Measurements from ENCODE around the gene VIPR2.
"Not testable (repeated sequence)": the region's sequence is repeated elsewhere in the genome, so short reads cannot be mapped to it uniquely, and the experiment has no call there.

VIPR2 gene

DNA sequence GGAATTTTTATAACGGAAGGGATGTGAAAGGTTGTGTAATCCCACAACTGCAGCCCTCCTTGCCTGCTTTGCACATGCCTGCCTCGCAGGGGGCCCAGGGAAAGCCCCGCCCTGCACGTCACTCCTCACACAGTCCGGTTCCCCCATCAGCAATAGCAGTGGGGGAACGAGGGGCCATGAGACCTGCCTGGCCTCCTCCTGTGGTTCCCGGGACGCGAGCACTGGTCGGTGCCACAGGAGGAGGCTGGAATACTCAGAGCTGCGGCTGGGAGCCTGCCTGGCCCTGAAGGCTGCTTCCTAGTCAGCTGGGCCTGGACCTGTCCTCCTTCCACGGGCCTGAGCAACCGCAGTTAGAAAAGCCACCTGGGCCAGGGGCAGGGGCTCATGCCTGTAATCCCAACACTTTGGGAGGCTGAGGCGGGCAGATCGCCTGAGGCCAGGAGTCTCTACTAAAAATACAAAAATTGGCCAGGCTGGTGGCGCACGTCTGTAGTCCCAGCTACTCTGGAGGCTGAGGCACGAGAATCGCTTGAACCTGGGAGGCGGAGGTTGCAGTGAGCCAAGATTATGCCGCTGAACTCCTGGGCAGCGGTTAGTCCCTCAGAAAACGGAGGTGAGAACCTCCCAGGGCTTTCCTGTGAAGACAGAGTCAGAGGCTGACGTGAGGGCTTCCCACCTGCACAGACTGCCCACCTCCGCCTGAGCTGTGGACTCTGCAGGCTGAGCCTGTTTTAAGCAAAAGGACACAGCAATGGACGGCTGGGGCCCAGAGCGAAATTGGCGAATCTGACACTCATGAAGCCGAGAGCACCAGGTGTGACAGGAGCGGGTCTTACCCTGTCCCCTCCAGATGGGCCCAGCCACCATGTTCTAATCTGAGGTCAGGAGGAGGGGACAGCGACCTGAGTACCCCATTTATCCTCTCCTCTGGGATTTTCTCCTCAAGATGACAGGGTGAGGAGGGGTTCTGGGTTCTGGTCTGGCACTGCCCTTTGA, 52.9 kb downstream of the VIPR2 start:
- DNase-seq (ENCODE audit: low spot score) = no peak

DNA sequence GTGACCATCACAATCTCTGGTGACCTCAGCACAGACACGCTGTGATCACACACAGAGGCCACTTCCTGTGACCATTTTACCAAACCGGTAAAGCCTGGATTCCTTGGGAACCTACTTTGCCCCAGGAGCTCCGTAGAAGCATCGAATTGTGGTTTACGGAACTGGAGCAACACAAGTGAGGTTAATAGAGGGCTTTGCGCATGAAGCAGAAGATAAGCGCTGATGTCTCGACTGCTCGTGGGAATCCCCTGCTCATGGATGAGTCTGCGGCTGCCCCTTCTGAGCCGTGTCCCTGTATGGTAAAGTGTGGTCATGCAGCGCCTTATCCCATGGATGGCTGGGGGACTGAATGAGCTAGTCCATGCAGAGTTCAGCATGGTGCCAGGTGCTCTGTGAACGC, 53.6 kb downstream of the VIPR2 start:
- DNase-seq (ENCODE audit: low spot score) = no peak

DNA sequence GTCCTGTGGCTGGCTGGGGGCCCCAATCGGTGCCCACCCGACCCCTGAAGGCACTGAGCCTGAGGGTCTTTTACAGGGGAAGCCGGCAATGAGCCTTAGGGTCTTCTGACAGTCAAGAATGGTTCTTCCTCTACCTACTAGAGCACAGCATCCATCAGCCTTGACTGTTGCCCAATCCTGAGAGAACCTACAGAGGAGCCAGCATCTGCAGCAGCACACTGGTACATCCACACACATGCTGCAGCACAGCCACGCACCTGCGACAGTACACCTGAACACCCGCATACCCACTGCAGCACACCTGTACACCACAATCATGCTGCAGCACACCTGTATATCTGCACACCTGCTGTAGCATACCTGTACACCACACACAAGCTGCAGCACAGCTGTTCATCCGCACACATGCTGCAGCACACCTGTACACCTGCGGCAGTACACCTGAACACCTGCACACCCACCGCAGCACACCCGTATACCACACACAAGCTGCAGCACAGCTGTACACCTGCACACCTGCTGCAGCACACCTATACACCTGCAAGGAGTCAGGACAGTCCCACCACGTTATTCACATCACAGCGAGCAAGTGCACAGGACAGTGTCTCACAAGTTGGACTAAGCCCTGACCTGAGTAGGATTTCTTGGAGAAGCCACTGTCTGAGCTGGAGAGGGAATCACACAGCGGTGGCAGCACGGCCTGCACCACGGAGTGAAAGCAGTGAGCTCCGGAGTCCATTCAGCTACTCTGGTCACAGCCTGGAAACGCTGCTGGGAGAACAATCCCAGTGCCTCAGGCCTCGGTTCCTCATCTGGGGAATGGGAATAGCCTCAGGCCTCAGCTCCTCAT, 56.4 kb downstream of the VIPR2 start:
- DNase-seq (ENCODE audit: low spot score) = no peak

DNA sequence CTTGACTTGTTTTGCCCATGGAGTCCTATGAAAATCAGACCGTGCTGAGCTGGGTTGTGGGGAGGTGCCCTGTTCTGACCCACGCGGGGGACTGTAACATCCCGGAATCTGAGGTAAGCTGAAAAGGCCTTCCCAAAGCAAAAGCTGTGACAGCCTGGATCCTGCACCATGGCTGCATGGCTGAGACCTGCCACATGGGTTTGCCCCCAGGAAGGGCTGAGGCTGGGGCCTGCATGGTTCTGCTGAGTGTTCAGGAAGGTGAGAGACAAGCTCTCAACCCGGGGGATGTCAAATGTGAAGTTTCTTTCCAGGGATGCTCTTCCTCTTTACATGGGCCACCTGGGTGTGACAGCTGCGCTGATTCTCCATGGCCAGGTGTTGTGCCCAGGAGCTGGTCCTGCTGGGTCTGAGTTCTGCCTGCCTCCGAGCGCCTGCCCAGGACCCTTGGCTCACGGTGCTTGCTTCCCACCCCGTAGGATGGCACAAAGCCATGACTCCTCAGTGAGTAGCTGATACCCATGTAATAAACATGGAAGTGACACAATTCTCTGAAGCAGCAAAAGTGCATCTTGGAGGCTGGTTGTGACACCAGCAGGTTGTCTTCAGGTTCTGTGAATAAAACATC, 58.3 kb downstream of the VIPR2 start:
- DNase-seq (ENCODE audit: low spot score) = no peak

DNA sequence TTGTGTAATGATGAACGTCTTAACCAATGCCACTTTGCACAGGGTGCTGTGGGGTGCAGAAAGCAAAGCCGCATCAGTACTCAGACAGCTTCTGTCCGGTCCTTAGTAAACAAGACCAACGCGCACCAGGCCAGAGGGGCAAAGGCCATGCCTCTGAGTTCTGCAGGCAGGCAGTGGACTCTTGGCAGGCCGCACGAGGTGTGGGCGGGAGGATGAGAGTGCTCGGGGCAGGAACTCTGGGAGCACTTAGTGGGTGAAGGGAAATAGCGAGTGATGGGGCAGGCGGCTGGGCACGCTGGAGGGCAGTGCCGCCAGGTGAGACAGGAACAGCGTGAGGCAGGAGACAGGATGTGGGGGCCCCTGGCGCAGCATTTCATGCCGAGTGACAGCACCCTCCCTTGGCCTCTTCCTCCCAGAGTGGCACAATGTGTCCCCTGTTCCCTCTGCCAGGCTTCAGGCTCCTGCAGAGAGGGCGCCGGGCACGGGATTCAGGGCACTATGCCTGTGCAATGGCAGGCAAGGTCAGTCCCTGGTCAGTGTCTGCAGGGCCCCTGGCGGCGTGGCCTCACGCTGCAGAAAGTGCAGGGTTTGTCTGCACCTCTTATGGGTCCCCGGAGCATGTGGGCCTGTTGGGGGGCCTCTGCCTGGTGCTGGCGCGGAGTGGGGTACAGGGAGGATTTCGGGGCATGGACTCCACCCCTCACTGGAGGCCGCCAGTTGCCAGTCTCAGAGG, 60.4 kb downstream of the VIPR2 start:
- DNase-seq (ENCODE audit: low spot score) = no peak

DNA sequence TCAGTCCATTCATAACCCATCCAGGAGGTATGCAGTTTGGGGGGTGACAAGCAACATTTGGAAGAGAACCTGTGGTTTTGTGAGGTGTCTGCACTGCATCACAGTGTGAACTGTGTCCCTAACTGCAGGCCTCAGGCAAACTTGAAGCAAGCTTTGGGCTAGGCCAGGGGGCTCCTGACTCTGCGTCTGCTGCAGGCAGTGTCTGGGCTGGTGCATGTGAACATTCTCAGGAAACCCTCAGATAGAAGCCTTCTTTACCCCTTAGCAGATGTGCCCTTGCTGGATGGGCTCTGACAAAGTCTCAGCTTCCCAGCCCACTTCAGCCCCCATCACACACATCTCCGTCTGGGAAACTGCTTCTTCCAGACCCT, 61.0 kb downstream of the VIPR2 start:
- no peak for DNase-seq (ENCODE audit: low spot score)

DNA sequence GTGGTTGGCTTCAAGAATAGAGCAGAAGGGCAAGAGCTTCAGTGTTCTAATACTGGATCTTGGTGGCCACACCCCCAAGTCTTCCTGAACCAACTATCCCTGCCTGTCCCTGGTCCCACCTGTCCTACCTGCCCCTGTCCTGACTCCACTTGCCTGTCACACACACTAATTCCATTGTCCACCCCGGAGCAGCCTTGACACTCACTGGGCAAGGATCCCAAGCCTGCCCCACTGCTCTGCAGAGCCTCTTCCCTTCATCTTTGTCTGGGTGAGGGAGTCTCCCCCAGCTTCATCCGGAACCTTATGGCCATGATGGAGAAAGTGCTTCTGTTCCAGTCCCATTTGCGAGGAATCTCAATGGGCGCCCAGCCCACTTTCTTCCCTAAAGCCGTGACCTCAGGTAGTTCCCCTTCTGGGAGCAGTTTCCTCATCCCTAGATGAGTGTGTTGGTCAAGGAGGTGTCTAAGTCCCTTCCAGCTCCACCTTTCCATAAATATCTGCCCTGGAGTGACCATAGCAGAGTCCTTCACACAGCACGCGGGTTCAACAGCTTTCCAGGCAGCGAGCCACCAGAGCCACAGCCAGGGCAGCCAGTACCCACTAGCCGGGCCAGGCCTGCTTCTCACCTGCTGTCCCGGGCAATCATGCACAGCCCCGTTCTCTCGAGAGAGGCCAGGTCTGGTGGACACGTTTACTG, 61.5 kb downstream of the VIPR2 start:
- DNase-seq (ENCODE audit: low spot score) = no peak

DNA sequence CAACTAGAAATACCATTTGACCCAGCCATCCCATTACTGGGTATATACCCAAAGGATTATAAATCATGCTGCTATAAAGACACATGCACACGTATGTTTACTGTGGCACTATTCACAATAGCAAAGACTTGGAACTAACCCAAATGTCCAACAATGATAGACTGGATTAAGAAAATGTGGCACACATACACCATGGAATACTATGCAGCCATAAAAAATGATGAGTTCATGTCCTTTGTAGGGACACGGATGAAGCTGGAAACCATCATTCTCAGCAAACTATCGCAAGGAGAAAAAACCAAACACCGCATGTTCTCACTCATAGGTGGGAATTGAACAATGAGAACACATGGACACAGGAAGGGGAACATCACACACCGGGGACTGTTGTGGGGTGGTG, 62.6 kb downstream of the VIPR2 start:
- DNase-seq (ENCODE audit: low spot score) = not testable (repeated sequence)

DNA sequence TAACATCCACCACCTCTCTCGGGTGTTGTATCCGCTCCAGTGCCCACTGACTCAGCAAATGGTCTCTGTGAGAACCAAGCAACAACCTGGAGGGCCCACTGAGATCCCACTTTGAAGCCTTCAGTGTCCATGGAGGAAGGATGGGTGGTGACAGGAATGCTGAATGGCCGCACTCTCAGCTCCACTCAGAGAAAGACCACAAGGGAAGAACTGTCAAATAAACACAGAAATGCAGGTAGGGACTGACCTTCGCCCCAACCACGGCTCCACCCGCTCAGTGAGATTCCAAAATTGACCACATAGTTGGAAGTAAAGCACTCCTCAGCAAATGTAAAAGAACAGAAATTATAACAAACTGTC, 65.8 kb downstream of the VIPR2 start:
- DNase-seq (ENCODE audit: low spot score) = no peak

DNA sequence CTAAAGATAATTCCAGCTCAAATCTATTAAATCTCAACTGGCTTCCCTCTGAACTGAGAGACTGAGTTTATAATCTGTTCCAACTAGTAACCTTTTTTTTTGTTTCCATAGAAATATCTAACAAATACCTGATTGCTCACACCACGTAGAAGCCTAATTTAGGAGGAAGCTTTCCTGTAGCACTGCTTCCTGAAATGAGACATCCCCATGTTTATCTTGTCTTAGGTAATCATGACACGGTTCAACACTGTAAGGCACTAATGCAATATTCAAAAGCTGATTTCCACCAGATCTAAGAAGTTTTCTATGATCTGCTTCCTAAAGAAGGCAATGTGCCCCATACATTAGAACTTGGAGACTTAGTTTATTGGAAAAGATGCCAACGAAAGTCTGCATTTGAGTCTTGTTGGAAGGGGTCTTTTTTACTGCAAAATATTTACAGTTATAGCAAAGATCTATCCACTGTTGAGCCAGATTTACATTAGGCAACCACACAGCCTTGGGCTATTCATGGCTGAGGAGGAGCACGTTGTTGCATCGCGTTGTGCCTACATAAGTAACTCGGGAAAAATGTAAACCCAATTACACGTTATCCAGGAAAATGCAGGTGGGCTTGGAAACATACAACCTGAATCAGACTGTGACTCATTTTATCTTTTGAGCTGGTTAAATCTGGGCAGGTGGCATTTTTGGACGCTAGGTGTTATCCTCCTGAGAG, 66.3 kb downstream of the VIPR2 start:
- no peak for DNase-seq (ENCODE audit: low spot score)

DNA sequence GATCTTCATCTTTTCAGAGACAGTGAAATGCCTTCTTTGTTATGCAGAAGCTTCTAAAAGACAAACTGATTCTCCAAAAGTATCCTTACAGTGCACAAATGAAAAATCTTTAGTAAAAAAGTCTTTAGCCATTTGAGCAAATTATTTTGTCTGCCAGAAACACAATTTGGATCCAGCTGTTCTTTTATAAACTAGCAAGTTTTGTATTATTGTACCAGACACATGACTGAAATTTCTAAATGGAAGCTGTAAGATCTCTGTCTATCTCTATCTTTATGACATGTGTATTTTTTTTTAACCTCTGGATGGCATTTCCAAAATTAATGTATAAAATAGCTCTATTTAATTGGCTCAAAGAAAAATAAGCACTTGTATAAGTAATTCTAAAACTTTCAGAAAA, 68.3 kb downstream of the VIPR2 start:
- DNase-seq (ENCODE audit: low spot score) = no peak

DNA sequence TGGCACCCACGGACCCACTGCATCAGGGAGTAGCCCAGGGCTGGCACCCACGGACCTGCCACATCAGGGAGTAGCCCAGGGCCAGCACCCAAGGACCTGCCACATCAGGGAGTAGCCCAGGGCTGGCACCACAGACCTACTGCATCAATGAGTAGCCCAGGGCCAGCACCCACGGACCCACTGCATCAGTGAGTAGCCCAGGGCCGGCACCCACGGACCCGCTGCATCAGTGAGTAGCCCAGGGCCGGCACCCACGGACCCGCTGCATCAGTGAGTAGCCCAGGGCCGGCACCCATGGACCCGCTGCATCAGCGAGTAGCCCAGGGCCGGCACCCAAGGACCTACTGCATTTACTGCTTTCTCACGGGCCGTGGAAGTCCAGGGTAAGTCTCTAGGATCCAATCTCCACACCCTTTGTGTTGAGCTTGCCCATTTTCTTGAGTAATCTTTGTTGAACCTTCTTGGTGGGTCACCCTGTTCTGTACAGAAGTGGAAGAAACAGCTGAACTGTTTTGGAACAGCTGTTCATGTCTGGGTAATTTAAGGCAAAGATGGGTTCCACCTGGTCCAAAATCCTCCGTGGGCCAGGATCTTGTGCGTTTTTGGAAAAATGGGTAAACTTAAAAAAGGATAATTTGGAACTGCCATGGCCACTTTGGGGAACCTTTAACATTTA, 69.0 kb downstream of the VIPR2 start:
- no peak for DNase-seq (ENCODE audit: low spot score)

DNA sequence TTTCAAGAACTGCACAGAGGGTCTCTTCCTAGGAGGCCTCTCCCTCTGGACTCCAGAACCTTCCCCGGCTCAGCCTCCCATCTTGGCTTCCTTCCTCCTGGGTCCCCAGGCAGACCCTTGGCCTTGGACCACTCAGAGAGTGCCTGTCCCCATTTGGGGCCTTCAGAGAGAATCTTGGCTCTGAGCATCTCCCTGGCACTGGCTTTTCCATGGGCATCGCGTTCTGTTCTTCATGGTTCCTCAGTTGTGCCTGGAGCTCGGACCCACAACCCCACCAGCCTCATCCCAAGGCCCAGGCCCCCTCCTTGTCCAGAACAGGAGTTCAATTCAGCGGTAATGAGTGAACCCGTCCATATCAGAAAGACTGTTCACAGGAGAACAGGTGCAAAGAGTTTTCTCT, 73.4 kb downstream of the VIPR2 start:
- DNase-seq (ENCODE audit: low spot score) = no peak

DNA sequence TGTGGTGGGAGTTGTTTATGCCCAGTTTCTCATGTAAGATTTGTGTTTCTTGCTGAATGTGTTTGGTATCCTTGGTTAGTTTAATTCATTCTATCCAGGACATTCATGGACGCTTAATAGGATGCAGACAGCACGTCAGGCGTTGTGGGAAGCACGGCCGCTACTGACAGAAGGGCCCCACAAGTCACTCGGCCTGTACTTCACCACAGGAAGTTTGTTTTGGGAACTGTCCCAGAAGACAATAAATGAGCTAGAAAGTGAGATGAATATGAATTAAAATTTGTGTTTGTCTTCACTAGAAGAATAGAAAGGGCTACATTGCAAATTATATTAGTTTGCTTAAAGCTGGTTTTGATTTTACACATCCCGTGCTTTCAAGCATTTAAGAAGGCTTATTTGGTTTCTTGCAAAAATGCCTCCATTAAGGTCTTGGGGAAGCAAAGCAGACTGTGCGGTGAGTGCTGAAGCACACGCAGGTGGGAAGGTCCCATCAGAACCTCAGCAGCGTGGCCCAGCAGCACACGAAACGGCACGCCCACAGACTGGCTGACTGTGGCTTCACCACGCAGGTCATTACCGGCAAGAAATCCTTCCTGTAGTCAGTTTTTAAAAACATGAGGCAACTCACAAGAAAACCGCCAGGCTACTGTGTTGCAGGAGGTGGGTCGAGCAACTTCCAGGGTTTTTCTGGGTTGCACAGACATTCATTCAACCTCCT, 74.1 kb downstream of the VIPR2 start:
- DNase-seq (ENCODE audit: low spot score) = no peak

DNA sequence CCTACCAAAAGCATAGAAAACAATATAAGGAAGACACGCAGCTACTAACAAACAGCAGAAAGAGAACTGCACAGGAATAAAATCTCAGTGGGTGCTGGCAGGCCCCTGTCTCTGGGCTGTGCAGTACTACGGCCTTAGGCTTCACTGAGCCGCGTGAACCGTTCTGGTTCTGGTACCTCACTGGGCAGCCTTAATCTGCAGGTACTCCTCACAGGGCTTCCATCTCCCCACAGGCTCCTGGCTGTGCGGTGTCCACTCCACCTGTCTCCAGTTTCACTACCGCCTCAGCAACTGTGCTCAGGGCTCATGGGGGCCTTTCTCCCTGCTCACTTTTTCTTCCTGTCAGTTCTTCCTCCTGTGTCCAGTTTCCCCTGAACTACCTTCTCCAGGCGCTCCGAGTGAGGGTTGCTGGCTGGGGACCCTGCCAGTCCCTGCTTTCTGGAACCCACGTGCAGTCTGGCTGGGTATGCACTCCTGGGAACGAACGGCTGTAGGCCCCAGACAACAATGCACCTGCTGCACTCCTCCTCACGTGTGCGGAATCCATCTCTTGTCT, 75.7 kb downstream of the VIPR2 start:
- DNase-seq (ENCODE audit: low spot score) = no peak

DNA sequence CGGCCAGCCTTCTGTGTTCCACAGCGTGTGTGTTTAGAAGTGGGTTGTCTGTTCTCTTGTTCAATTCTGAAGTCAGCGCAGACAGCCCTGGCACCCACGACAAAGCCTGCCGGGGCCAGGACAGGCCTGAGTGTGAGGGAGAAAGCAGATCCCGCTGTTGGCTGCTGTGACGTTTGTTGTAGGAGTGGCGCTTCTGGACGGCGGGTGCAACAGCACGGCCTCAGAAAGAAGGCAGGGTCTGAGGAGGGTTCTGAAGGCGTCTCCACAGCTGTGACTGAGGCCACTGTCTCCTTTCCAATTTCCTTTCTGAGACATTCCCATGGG, 76.2 kb downstream of the VIPR2 start:
- DNase-seq (ENCODE audit: low spot score) = peak; percentile 46

DNA sequence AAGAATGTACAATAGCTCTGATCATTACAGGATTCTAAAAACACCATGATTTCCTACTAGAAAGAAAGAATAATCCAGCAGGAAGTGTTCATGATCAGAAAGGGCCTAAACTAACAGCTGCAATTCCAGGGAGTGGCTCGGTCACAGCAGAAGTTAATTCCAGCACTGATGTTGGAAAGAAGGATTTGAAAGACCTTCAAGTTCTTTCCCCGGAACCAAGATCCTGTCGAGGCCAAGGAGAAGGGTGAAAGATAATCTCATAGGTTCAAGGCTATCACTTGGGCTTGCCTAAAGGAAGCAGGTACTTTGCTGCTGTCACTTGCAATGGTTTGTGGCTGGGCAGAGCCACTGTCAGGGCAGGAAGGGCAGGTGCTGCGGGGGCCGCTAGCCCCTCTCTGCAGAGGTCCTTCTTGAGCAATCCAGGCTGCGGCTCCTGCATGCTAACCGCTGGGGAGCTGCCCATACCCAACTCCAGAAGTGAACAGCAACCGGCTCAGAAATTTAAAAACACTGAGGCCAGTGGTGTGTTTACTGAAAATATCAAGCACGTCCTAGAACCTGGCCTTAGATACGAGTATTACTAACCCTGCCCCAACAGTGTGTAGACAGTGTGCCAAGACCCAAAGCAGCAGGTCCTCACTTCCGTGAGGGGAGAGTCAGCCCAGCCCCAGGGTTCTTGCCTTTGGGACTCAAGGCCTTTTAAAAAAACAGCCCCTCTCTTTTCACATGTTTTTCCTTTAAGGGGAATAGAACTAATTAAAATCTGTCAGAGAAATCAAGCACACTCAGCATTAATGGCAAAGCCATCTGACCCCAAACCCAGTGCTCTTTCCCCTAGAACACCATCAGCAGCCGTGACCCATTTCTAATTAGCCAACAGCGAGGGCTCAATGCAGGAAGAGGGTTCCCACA, 76.8 kb downstream of the VIPR2 start:
- DNase-seq (ENCODE audit: low spot score) = no peak
